H1 (cell line): ENCODE measurements around the gene HDHD2. TPM values are rescaled to one million over a fixed set of nuclear protein-coding genes. Genes with fewer than 3 reads are reported as not detected.

ENCODE experiments used
- CTCF ChIA-PET: fragments of 300-600 bp; sonication (Branson Sonifier 250); formaldehyde crosslinking; loops from one replicate; lab custom pipeline; 2021; ENCODE audit not compliant: partially characterized antibody; lab: Charles Lee
- POLR2A ChIA-PET: fragments of 300-600 bp; sonication (Branson Sonifier 250); formaldehyde crosslinking; loops from one replicate; lab custom pipeline; 2021; ENCODE audit warnings: inconsistent platforms; ENCODE audit not compliant: partially characterized antibody; lab: Charles Lee
- DNase-seq, 2 experiments: peaks; one replicate each; pipeline versions ENCODE4 v3.0.0 to v3.0.0-alpha.2; 2010 to 2022; ENCODE audit warnings: low spot score in 2 of 2, low read depth in 1 of 2, mixed read lengths in 1 of 2
- FAIRE-seq: peaks from 2 replicates; lab custom pipeline; 2011; peaks lifted over from hg19 to GRCh38; lab: Jason Lieb, UNC
- H2AFZ ChIP-seq: 2 replicates; pipeline ENCODE4 v1.8.1; 2012; ENCODE audit warnings: low read length, inconsistent platforms
- H2AK5ac ChIP-seq: 2 replicates; pipeline ENCODE4 v1.6.1; 2013; ENCODE audit warnings: low read depth, low read length
- H2BK120ac ChIP-seq: replicated peaks from 2 replicates; pipeline ENCODE3; 2013; ENCODE audit warnings: low read depth, low read length, inconsistent platforms
- H2BK12ac ChIP-seq: 2 replicates; pipeline ENCODE4 v1.6.1; 2013; ENCODE audit warnings: low read depth, low read length
- H2BK15ac ChIP-seq: 2 replicates; pipeline ENCODE4 v1.6.1; 2013; ENCODE audit warnings: low read length
- H2BK20ac ChIP-seq: 2 replicates; pipeline ENCODE4 v1.6.1; 2013; ENCODE audit warnings: low read length
- H2BK5ac ChIP-seq: 2 replicates; pipeline ENCODE4 v1.6.1; 2013; ENCODE audit warnings: low read depth, low read length
- H3K14ac ChIP-seq: 2 replicates; pipeline ENCODE4 v1.6.1; 2013; ENCODE audit warnings: inconsistent platforms; ENCODE audit not compliant: insufficient read length
- H3K18ac ChIP-seq: 2 replicates; pipeline ENCODE4 v1.6.1; 2013; ENCODE audit warnings: low read length; ENCODE audit errors: extremely low read depth
- H3K23ac ChIP-seq: 2 replicates; pipeline ENCODE4 v1.6.1; 2013; ENCODE audit warnings: inconsistent platforms; ENCODE audit not compliant: insufficient read length
- H3K23me2 ChIP-seq: 2 replicates; pipeline ENCODE4 v1.6.1; 2013; ENCODE audit warnings: low read depth, low read length
- H3K27ac ChIP-seq: 2 replicates; pipeline ENCODE4 v1.6.1; 2011; ENCODE audit warnings: low read depth, low read length, inconsistent platforms
- H3K27me3 ChIP-seq, 4 experiments: replicated peaks in 1 of 4; 1 replicate in 1 of 4; 2 replicates in 3 of 4; pipeline versions ENCODE4 v1.6.1 to v1.8.1; 2011 to 2013; ENCODE audit warnings: low read length in 3 of 4, mild to moderate bottlenecking in 3 of 4, inconsistent platforms in 2 of 4, mixed read lengths in 2 of 4, moderate library complexity in 1 of 4; ENCODE audit not compliant: control insufficient read depth in 3 of 4, insufficient read depth in 3 of 4; ENCODE audit errors: extremely low read depth in 1 of 4
- H3K36me3 ChIP-seq, 4 experiments: 2 replicates each; pipeline versions ENCODE4 v1.6.1 to v1.8.1; 2011 to 2013; ENCODE audit warnings: mild to moderate bottlenecking in 4 of 4, low read length in 3 of 4, moderate library complexity in 2 of 4, control low read depth in 1 of 4, inconsistent platforms in 1 of 4; ENCODE audit not compliant: insufficient read depth in 4 of 4, control insufficient read depth in 2 of 4
- H3K4ac ChIP-seq: replicated peaks from 2 replicates; pipeline ENCODE3; 2013; ENCODE audit warnings: low read length, low read depth, mixed read lengths, inconsistent platforms; ENCODE audit not compliant: insufficient read length
- H3K4me1 ChIP-seq, 4 experiments: replicated peaks in 1 of 4; 1 replicate in 1 of 4; 2 replicates in 3 of 4; pipeline versions ENCODE4 v1.6.1 to v1.8.1; 2011 to 2013; ENCODE audit warnings: low read length in 3 of 4, inconsistent platforms in 2 of 4, mixed read lengths in 1 of 4; ENCODE audit not compliant: insufficient read depth in 4 of 4, control insufficient read depth in 3 of 4
- H3K4me2 ChIP-seq, 2 experiments: 2 replicates each; pipeline versions ENCODE4 v1.6.1 to v1.8.1; 2011 to 2013; ENCODE audit warnings: low read depth in 2 of 2, low read length in 2 of 2, control low read depth in 1 of 2, inconsistent platforms in 1 of 2, mild to moderate bottlenecking in 1 of 2; ENCODE audit not compliant: insufficient read depth in 1 of 2
- H3K4me3 ChIP-seq, 4 experiments: fragments of 200-600, 300-600 bp in 1 of 4; sonication (generic), shearing (Covaris generic), sonication (Bioruptor Twin) in 1 of 4; 2 replicates each; pipeline versions ENCODE4 v1.5.1 to v1.8.1; 2011 to 2016; ENCODE audit warnings: low read length in 4 of 4, low read depth in 3 of 4, control low read depth in 2 of 4, inconsistent platforms in 2 of 4, mild to moderate bottlenecking in 2 of 4, mixed read lengths in 1 of 4, moderate library complexity in 1 of 4; ENCODE audit not compliant: insufficient read depth in 2 of 4; ENCODE audit errors: extremely low read depth in 1 of 4
- H3K56ac ChIP-seq: replicated peaks from 2 replicates; pipeline ENCODE3; 2013; ENCODE audit warnings: low read depth, mild to moderate bottlenecking, mixed read lengths, low read length, inconsistent platforms; ENCODE audit not compliant: insufficient read length
- H3K79me1 ChIP-seq: 2 replicates; pipeline ENCODE4 v1.6.1; 2013; ENCODE audit warnings: low read depth, low read length, control low read depth
- H3K79me2 ChIP-seq, 2 experiments: 2 replicates each; pipeline versions ENCODE4 v1.6.1 to v1.8.1; 2012 to 2013; ENCODE audit warnings: low read length in 2 of 2, mild to moderate bottlenecking in 2 of 2, inconsistent platforms in 1 of 2; ENCODE audit not compliant: insufficient read depth in 2 of 2, control insufficient read depth in 1 of 2
- H3K9ac ChIP-seq, 4 experiments: replicated peaks in 1 of 4; 1 replicate in 1 of 4; 2 replicates in 3 of 4; pipeline versions ENCODE4 v1.6.1 to v1.8.1; 2011 to 2013; ENCODE audit warnings: low read depth in 3 of 4, low read length in 3 of 4, control low read depth in 2 of 4, mild to moderate bottlenecking in 2 of 4, moderate library complexity in 2 of 4, inconsistent platforms in 1 of 4; ENCODE audit errors: extremely low read depth in 1 of 4
- H3K9me3 ChIP-seq, 2 experiments: 2 replicates each; pipeline versions ENCODE4 v1.6.1 to v1.8.1; 2012 to 2013; ENCODE audit warnings: mild to moderate bottlenecking in 2 of 2, moderate library complexity in 2 of 2, control low read depth in 1 of 2, inconsistent platforms in 1 of 2, low read depth in 1 of 2, low read length in 1 of 2, mixed read lengths in 1 of 2; ENCODE audit not compliant: insufficient read depth in 2 of 2
- H4K20me1 ChIP-seq, 2 experiments: replicated peaks in 1 of 2; 2 replicates each; pipeline versions ENCODE3 to v1.8.1; 2011 to 2013; ENCODE audit warnings: inconsistent platforms in 2 of 2, low read length in 2 of 2, mild to moderate bottlenecking in 1 of 2; ENCODE audit not compliant: insufficient read depth in 2 of 2, control insufficient read depth in 1 of 2
- H4K5ac ChIP-seq: 2 replicates; pipeline ENCODE4 v1.6.1; 2013; ENCODE audit warnings: low read length, low read depth, mixed read lengths, inconsistent platforms; ENCODE audit not compliant: insufficient read length
- H4K8ac ChIP-seq: 2 replicates; pipeline ENCODE4 v1.8.0; 2013; ENCODE audit warnings: mild to moderate bottlenecking, moderate library complexity, low read length, inconsistent platforms; ENCODE audit not compliant: insufficient read depth; ENCODE audit errors: extremely low read depth
- H4K91ac ChIP-seq: replicated peaks from 2 replicates; pipeline ENCODE3; 2013; ENCODE audit warnings: low read length, mixed read lengths, inconsistent platforms; ENCODE audit not compliant: insufficient read length
- CBX5 ChIP-seq: fragments of 300-800, 300-1000 bp; sonication (generic); IDR thresholded peaks from 2 replicates; pipeline ENCODE4 v1.7.1; 2016; ENCODE audit warnings: antibody characterized with exemption, low read length, low read depth
- CBX8 ChIP-seq: fragments of 300-800, 300-1000 bp; sonication (generic); IDR thresholded peaks from 2 replicates; pipeline ENCODE4 v1.7.1; 2016; ENCODE audit warnings: low read depth, low read length, borderline replicate concordance
- CHD1 ChIP-seq: IDR thresholded peaks from 2 replicates; pipeline ENCODE4 v1.6.1; 2012; ENCODE audit warnings: low read depth, low read length, improper control_type of control experiment
- CTBP2 ChIP-seq: IDR thresholded peaks from 2 replicates; pipeline ENCODE4 v1.7.0; 2011; ENCODE audit warnings: borderline replicate concordance, mild to moderate bottlenecking, moderate library complexity, mixed read lengths, low read length; ENCODE audit not compliant: insufficient read depth, insufficient read length
- HDAC2 ChIP-seq, 2 experiments: fragments of 300-600 bp in 1 of 2; sonication (generic) in 1 of 2; IDR thresholded peaks; 2 replicates each; pipeline ENCODE4 v1.6.1; 2011 to 2012; ENCODE audit warnings: low read depth in 2 of 2, low read length in 2 of 2, mild to moderate bottlenecking in 2 of 2, moderate library complexity in 2 of 2, borderline replicate concordance in 1 of 2, inconsistent platforms in 1 of 2
- JUND ChIP-seq: IDR thresholded peaks from 2 replicates; pipeline ENCODE4 v1.6.1; 2011; ENCODE audit warnings: mild to moderate bottlenecking, improper control_type of control experiment, low read length
- KDM1A ChIP-seq: fragments of 200-600, 300-600 bp; sonication (generic); IDR thresholded peaks from 2 replicates; pipeline ENCODE4 v1.7.1; 2016; ENCODE audit warnings: mild to moderate bottlenecking, low read length, borderline replicate concordance
- MAFK ChIP-seq: IDR thresholded peaks from 2 replicates; pipeline ENCODE4 v1.6.1; 2012; ENCODE audit warnings: low read depth, mild to moderate bottlenecking, improper control_type of control experiment, low read length
- NRF1 ChIP-seq: IDR thresholded peaks from 2 replicates; pipeline ENCODE4 v1.6.1; 2011; ENCODE audit warnings: mild to moderate bottlenecking, low read depth, low read length, improper control_type of control experiment
- SIRT6 ChIP-seq: IDR thresholded peaks from one replicate; pipeline ENCODE4 v1.7.1; 2012; ENCODE audit warnings: low read length, inconsistent platforms
- SIX5 ChIP-seq: IDR thresholded peaks from 2 replicates; pipeline ENCODE4 v1.6.1; 2011; ENCODE audit warnings: mild to moderate bottlenecking, low read depth, low read length
- SUZ12 ChIP-seq: fragments of 200-600 bp; sonication (generic); IDR thresholded peaks from 2 replicates; pipeline ENCODE4 v1.6.1; 2012; ENCODE audit warnings: mild to moderate bottlenecking, inconsistent platforms, low read length, moderate library complexity, mixed read lengths
- TAF1 ChIP-seq: IDR thresholded peaks from 2 replicates; pipeline ENCODE4 v1.6.1; 2011; ENCODE audit warnings: mild to moderate bottlenecking, low read depth, low read length
- TEAD4 ChIP-seq: IDR thresholded peaks from 2 replicates; pipeline ENCODE4 v1.6.1; 2012; ENCODE audit warnings: low read depth, low read length, inconsistent platforms, mixed read lengths
- WGBS, 2 experiments: shearing (Covaris generic) in 1 of 2; methylation state at CpG; one replicate each; pipeline versions ENCODE4 v1.1.6 to v1.1.7; 2013 to 2015; ENCODE audit warnings: low lambda C conversion rate in 2 of 2, mixed read lengths in 2 of 2, inconsistent platforms in 1 of 2, low coverage in 1 of 2, missing lambda C conversion rate in 1 of 2; ENCODE audit not compliant: insufficient replicate concordance in 2 of 2, insufficient coverage in 1 of 2, insufficient read length in 1 of 2; ENCODE audit errors: extremely low coverage in 1 of 2, missing lambda C conversion rate in 1 of 2; 5-methylcytosine and 5-hydroxymethylcytosine counted together
- polyA plus RNA-seq, 7 experiments: library from polyadenylated mRNA; depleted of rRNA in 3 of 7; stranded (reverse) in 5 of 7; unstranded in 2 of 7; fragments of >200 nt in 5 of 7; fragments of 200-250 nt in 2 of 7; gene quantifications; 1 replicate in 5 of 7; 2 replicates in 1 of 7; 4 replicates in 1 of 7; pipeline versions ENCODE4 v1.2.1 to v1.2.3, GENCODE V29; 2011 to 2013; ENCODE audit warnings: missing spikeins in 2 of 7, mixed read lengths in 2 of 7
- total RNA-seq: library from RNA; stranded (reverse); fragmentation: NEBNext Ultra II Directional; extraction: Animal tissue kit (Norgen Biotek cat#: 25700); gene quantifications from 2 replicates; pipeline ENCODE4 v1.2.1, GENCODE V29; 2021
- TF ChIP-seq, protein P1 (sequence below): IDR thresholded peaks from 2 replicates; pipeline ENCODE4 v1.6.1; 2011; ENCODE audit warnings: low read depth, mild to moderate bottlenecking, low read length; ENCODE audit not compliant: insufficient read depth

Gene HDHD2
- total and polyA plus RNA-seq, 2 of the 8 experiments (the other 6 are each of a cell fraction or from before 2014, with no cell fraction given) = 16.7 to 42.7 TPM

DNA sequence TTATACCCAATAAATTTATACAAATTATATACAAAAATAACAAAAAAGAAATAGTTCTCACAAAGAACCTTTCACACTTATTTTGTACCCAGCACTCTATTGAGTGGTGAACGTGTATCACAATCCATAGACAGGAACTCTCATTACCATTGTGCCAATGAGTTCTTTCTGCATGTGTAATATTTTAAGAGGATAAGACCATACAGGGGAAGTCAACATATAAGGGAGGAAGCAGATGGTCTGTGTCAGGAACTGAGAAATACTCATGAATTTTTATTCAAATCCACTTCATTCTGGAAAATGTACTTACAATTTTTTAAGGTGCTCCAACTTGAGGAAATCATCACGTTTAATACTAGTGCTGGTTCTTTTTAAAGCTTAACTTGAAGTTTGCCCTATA is 87.8 kb downstream of the HDHD2 start:
- ChIA-PET POLR2A (interaction anchor here (0.8 kb wide), 1 partner anchor 12 kb away, joined by 4 read pairs; no protein-coding TSS in a partner anchor), CTCF (interaction anchor here (0.9 kb wide), 1 partner anchor 14 kb away, joined by 3 read pairs; no protein-coding TSS in a partner anchor)
- no peak overlapping the region for H3K18ac ChIP-seq
- no peak overlapping the region for H3K4me3 ChIP-seq
- FAIRE-seq (no peak), DNase-seq (no peak)
- no peaks in the 10 kb centered on the region for H3K79me1 ChIP-seq
- no peaks in the 10 kb centered on the region for H3K36me3 ChIP-seq
- H3K79me2 ChIP-seq = no peaks in the 10 kb centered on the region
- H2AK5ac ChIP-seq = no peak overlapping the region
- no peak overlapping the region for H3K4me2 ChIP-seq
- no peak overlapping the region for H2BK5ac ChIP-seq
- H2BK12ac ChIP-seq = no peak overlapping the region
- H3K56ac ChIP-seq = no peak overlapping the region
- no peaks in the 10 kb centered on the region for H4K20me1 ChIP-seq
- H3K27ac ChIP-seq = no peak overlapping the region
- H3K23ac ChIP-seq = no peak overlapping the region
- H3K14ac ChIP-seq = no peak overlapping the region
- no peak overlapping the region for H2BK120ac ChIP-seq
- no peaks in the 10 kb centered on the region for H3K4me1 ChIP-seq
- no peak overlapping the region for H2BK15ac ChIP-seq
- WGBS, 2 experiments = 76% methylated on average over 2 of the region's 2 CpGs; no CpG with 5 or more reads in 1 of the 2 experiments
- H3K23me2 ChIP-seq = no peaks in the 10 kb centered on the region
- H4K91ac ChIP-seq = no peak overlapping the region
- no peak overlapping the region for H2BK20ac ChIP-seq
- no peak overlapping the region for H4K8ac ChIP-seq
- no peak overlapping the region for H4K5ac ChIP-seq
- no peak overlapping the region for H3K9ac ChIP-seq
- no peaks in the 10 kb centered on the region for H3K9me3 ChIP-seq
- no peak overlapping the region for H2AFZ ChIP-seq
- no peak overlapping the region for H3K4ac ChIP-seq
- H3K27me3 ChIP-seq = no peaks in the 10 kb centered on the region
- no peak for TF ChIP-seq CHD1
- TF ChIP-seq NRF1 = no peak
- TF ChIP-seq MAFK = no peak
- no peak for TF ChIP-seq TAF1
- no peak for TF ChIP-seq CBX8
- TF ChIP-seq HDAC2 (IDR thresholded peaks at IDR 0.05; ENCODE audit: borderline replicate concordance in 1 of 2, low read depth in 2 of 2, low read length in 2 of 2) = no peak
- no peak for TF ChIP-seq SUZ12
- TF ChIP-seq SIX5 = no peak
- TF ChIP-seq CBX5 = no peak
- no peak for TF ChIP-seq JUND
- no peak for TF ChIP-seq KDM1A
- no peak for TF ChIP-seq TEAD4
- no peak for TF ChIP-seq CTBP2
- no peak for TF ChIP-seq SIRT6
- TF ChIP-seq, protein P1, sequence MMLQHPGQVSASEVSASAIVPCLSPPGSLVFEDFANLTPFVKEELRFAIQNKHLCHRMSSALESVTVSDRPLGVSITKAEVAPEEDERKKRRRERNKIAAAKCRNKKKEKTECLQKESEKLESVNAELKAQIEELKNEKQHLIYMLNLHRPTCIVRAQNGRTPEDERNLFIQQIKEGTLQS = no peak
